ENCODE measurements around the gene ZNF511. TPM values are rescaled to one million over a fixed set of nuclear protein-coding genes. Genes with fewer than 3 reads are reported as not detected.
A peak's percentile ranks its signal among the peaks of the same experiment; 100 is the strongest.

ZNF511 gene
- total and polyA plus RNA-seq, 5 donors from 2014 or later = 29.1 to 96.4 (median 77.6) TPM

GRCh38 chr10:133357285-133358161, 48.8 kb downstream of the ZNF511 start, which contains the start of gene FUOM:
Gene FUOM, minus strand, starts transcription at chr10:133358019. Its CDS starts 12 bp downstream, at chr10:133358007.
- DNase-seq (peak; percentile 68 to 72 (median 69)), ATAC-seq (ENCODE audit: low read depth in 2 of 2) (peak; percentile 83)
- Histone ChIP-seq H3K4me3 (ENCODE audit: low read depth, low read length) (no peak within 1 kb of the TSS), H3K27me3 (ENCODE audit: control insufficient read depth, insufficient read depth, low read length) (no peaks in the 10 kb centered on the region), H3K9me3 (ENCODE audit: control insufficient read depth in 2 of 2, low read length in 2 of 2) (no peaks in the 10 kb centered on the region), H3K36me3 (ENCODE audit: control insufficient read depth, insufficient read depth, low read length) (no peaks in the 10 kb centered on the region), H3K4me1 (ENCODE audit: control insufficient read depth, insufficient read depth, low read length, poor library complexity, severe bottlenecking) (peaks cover 18% of the 10 kb centered on the region), H3K27ac (ENCODE audit: insufficient read depth, low read length, poor library complexity, severe bottlenecking) (peak within 1 kb of the TSS; percentile 51)
- Mint-ChIP-seq H3K27me3 (peaks cover under 1% of the 10 kb centered on the region), H3K4me3 (peak within 1 kb of the TSS in 3 of 4 donors; percentile 76 to 85 (median 78)), H3K9me3 (no peaks in the 10 kb centered on the region), H3K27ac (peak within 1 kb of the TSS in 1 of 3 donors; percentile 73), H3K36me3 (peaks cover 12% of the 10 kb centered on the region), H3K4me1 (peaks cover 0 to 22% (median 7%) of the 10 kb centered on the region in 4 donors)

GRCh38 chr10:133358162-133358924, 49.6 kb downstream of the ZNF511 start:
- no peaks in the 10 kb centered on the region for H3K27me3 ChIP-seq (ENCODE audit: control insufficient read depth, insufficient read depth, low read length)
- no peak overlapping the region for H3K4me3 ChIP-seq (ENCODE audit: low read depth, low read length)
- Mint-ChIP-seq H3K36me3 (peaks cover 14% of the 10 kb centered on the region), H3K4me3 (peak overlapping the region in 2 of 4 donors; percentile 46 to 70), H3K27me3 (no peaks in the 10 kb centered on the region), H3K27ac (no peak overlapping the region), H3K4me1 (peaks cover 0 to 22% (median 7%) of the 10 kb centered on the region in 4 donors), H3K9me3 (no peaks in the 10 kb centered on the region)
- no peak for DNase-seq
- H3K36me3 ChIP-seq (ENCODE audit: control insufficient read depth, insufficient read depth, low read length) = peaks cover 3% of the 10 kb centered on the region
- peaks cover 18% of the 10 kb centered on the region for H3K4me1 ChIP-seq (ENCODE audit: control insufficient read depth, insufficient read depth, low read length, poor library complexity, severe bottlenecking)
- H3K27ac ChIP-seq (ENCODE audit: insufficient read depth, low read length, poor library complexity, severe bottlenecking) = no peak overlapping the region
- ATAC-seq (ENCODE audit: low read depth in 2 of 2) = no peak
- H3K9me3 ChIP-seq (ENCODE audit: control insufficient read depth in 2 of 2, low read length in 2 of 2) = no peaks in the 10 kb centered on the region

- H3K36me3 Mint-ChIP-seq = peaks cover 15% of the 10 kb centered on the region
- no peak for DNase-seq
Measured at GRCh38 chr10:133358925-133359310, 50.2 kb downstream of the ZNF511 start.

GRCh38 chr10:133359554-133359971, 50.8 kb downstream of the ZNF511 start:
- H3K9me3 Mint-ChIP-seq = no peaks in the 10 kb centered on the region
- Histone ChIP-seq H3K27me3 (ENCODE audit: control insufficient read depth, insufficient read depth, low read length) (no peaks in the 10 kb centered on the region), H3K27ac (ENCODE audit: insufficient read depth, low read length, poor library complexity, severe bottlenecking) (no peak overlapping the region), H3K36me3 (ENCODE audit: control insufficient read depth, insufficient read depth, low read length) (peaks cover 3% of the 10 kb centered on the region), H3K4me3 (ENCODE audit: low read depth, low read length) (no peak overlapping the region), H3K4me1 (ENCODE audit: control insufficient read depth, insufficient read depth, low read length, poor library complexity, severe bottlenecking) (peaks cover 18% of the 10 kb centered on the region), H3K9me3 (ENCODE audit: control insufficient read depth in 2 of 2, low read length in 2 of 2) (no peaks in the 10 kb centered on the region)
- no peaks in the 10 kb centered on the region for H3K27me3 Mint-ChIP-seq
- peaks cover 18% of the 10 kb centered on the region for H3K36me3 Mint-ChIP-seq
- H3K4me1 Mint-ChIP-seq = peaks cover 0 to 22% (median 7%) of the 10 kb centered on the region in 4 donors
- DNase-seq (peak in 2 of 3 donors; percentile 15 to 50), ATAC-seq (ENCODE audit: low read depth in 2 of 2) (no peak)
- peak overlapping the region in 2 of 3 donors; percentile 48 to 64 for H3K27ac Mint-ChIP-seq
- H3K4me3 Mint-ChIP-seq = no peak overlapping the region

More at GRCh38 chr10:133358925-133359310, 50.2 kb downstream of the ZNF511 start:
- Mint-ChIP-seq H3K4me3 (peak overlapping the region in 2 of 4 donors; percentile 48 to 70), H3K4me1 (peaks cover 0 to 22% (median 7%) of the 10 kb centered on the region in 4 donors), H3K9me3 (no peaks in the 10 kb centered on the region), H3K27me3 (no peaks in the 10 kb centered on the region), H3K27ac (no peak overlapping the region)
- Histone ChIP-seq H3K27ac (ENCODE audit: insufficient read depth, low read length, poor library complexity, severe bottlenecking) (no peak overlapping the region), H3K36me3 (ENCODE audit: control insufficient read depth, insufficient read depth, low read length) (peaks cover 3% of the 10 kb centered on the region), H3K9me3 (ENCODE audit: control insufficient read depth in 2 of 2, low read length in 2 of 2) (no peaks in the 10 kb centered on the region), H3K4me1 (ENCODE audit: control insufficient read depth, insufficient read depth, low read length, poor library complexity, severe bottlenecking) (peaks cover 18% of the 10 kb centered on the region), H3K4me3 (ENCODE audit: low read depth, low read length) (no peak overlapping the region), H3K27me3 (ENCODE audit: control insufficient read depth, insufficient read depth, low read length) (no peaks in the 10 kb centered on the region)
- ATAC-seq (ENCODE audit: low read depth in 2 of 2) = no peak

GRCh38 chr10:133359972-133360610, 51.4 kb downstream of the ZNF511 start:
- no peaks in the 10 kb centered on the region for H3K27me3 Mint-ChIP-seq
- H3K36me3 Mint-ChIP-seq = peaks cover 21% of the 10 kb centered on the region
- peak overlapping the region in 2 of 3 donors; percentile 39 to 64 for H3K27ac Mint-ChIP-seq

GRCh38 chr10:133361227-133361626, 52.5 kb downstream of the ZNF511 start:
- no peaks in the 10 kb centered on the region for H3K9me3 ChIP-seq (ENCODE audit: control insufficient read depth in 2 of 2, low read length in 2 of 2)
- peaks cover 14% of the 10 kb centered on the region for H3K4me1 ChIP-seq (ENCODE audit: control insufficient read depth, insufficient read depth, low read length, poor library complexity, severe bottlenecking)
- H3K4me1 Mint-ChIP-seq = peaks cover 0 to 19% (median 7%) of the 10 kb centered on the region in 4 donors
- peaks cover 21% of the 10 kb centered on the region for H3K36me3 Mint-ChIP-seq
- no peaks in the 10 kb centered on the region for H3K9me3 Mint-ChIP-seq
- H3K27me3 Mint-ChIP-seq = no peaks in the 10 kb centered on the region
- peak overlapping the region; percentile 6 for H3K4me3 ChIP-seq (ENCODE audit: low read depth, low read length)
- DNase-seq (no peak), ATAC-seq (ENCODE audit: low read depth in 2 of 2) (no peak)
- H3K4me3 Mint-ChIP-seq = peak overlapping the region; percentile 33 to 69 (median 47)
- no peak overlapping the region for H3K27ac ChIP-seq (ENCODE audit: insufficient read depth, low read length, poor library complexity, severe bottlenecking)
- peaks cover 8% of the 10 kb centered on the region for H3K36me3 ChIP-seq (ENCODE audit: control insufficient read depth, insufficient read depth, low read length)
- H3K27me3 ChIP-seq (ENCODE audit: control insufficient read depth, insufficient read depth, low read length) = no peaks in the 10 kb centered on the region
- H3K27ac Mint-ChIP-seq = peak overlapping the region; percentile 42 to 88 (median 87)

More at GRCh38 chr10:133359972-133360610, 51.4 kb downstream of the ZNF511 start:
- Histone ChIP-seq H3K27me3 (ENCODE audit: control insufficient read depth, insufficient read depth, low read length) (no peaks in the 10 kb centered on the region), H3K4me1 (ENCODE audit: control insufficient read depth, insufficient read depth, low read length, poor library complexity, severe bottlenecking) (peaks cover 18% of the 10 kb centered on the region), H3K9me3 (ENCODE audit: control insufficient read depth in 2 of 2, low read length in 2 of 2) (no peaks in the 10 kb centered on the region), H3K27ac (ENCODE audit: insufficient read depth, low read length, poor library complexity, severe bottlenecking) (no peak overlapping the region), H3K36me3 (ENCODE audit: control insufficient read depth, insufficient read depth, low read length) (peaks cover 3% of the 10 kb centered on the region), H3K4me3 (ENCODE audit: low read depth, low read length) (no peak overlapping the region)
- Mint-ChIP-seq H3K4me1 (peaks cover 0 to 22% (median 7%) of the 10 kb centered on the region in 4 donors), H3K9me3 (no peaks in the 10 kb centered on the region), H3K4me3 (peak overlapping the region in 2 of 4 donors; percentile 1 to 2)
- ATAC-seq (ENCODE audit: low read depth in 2 of 2) (no peak), DNase-seq (no peak)

Data from CD4-positive, CD25-positive, alpha-beta regulatory T cell (primary cell).